ENCODE results near the gene OR1K1. TPM values are rescaled to one million over a fixed set of nuclear protein-coding genes. Genes with fewer than 3 reads are reported as not detected.

Gene OR1K1
- total and polyA plus RNA-seq, 2 of the 13 experiments (the other 11 are each of a cell fraction or from before 2014, with no cell fraction given): not detected

GRCh38 chr9:122835313-122835731 is 35.4 kb downstream of the OR1K1 start:
- Histone ChIP-seq H3K9ac (ENCODE audit: insufficient read depth, low read depth, low read length) (no peak overlapping the region), H3K79me2 (ENCODE audit: insufficient read depth, low read length) (no peaks in the 10 kb centered on the region), H3K4me3 (replicated peaks in 1 of 3; ENCODE audit: insufficient read depth in 1 of 3, low read depth in 2 of 3, low read length in 3 of 3) (peak overlapping the region in 2 of 3 experiments; percentile 15 to 37; a peak in 1 of 6 replicates), H3K27ac (ENCODE audit: extremely low read length, insufficient read depth, low read length) (no peak overlapping the region), H4K20me1 (ENCODE audit: insufficient read depth, low read length) (no peaks in the 10 kb centered on the region), H3K4me1 (ENCODE audit: insufficient read depth, low read length) (peaks cover 41% of the 10 kb centered on the region), H2AFZ (ENCODE audit: low read length) (no peak overlapping the region), H3K9me3 (ENCODE audit: low read length) (no peaks in the 10 kb centered on the region), H3K27me3 (ENCODE audit: control insufficient read depth in 1 of 2, insufficient read depth in 2 of 2, low read length in 2 of 2) (no peaks in the 10 kb centered on the region), H3K36me3 (replicated peaks in 1 of 2; ENCODE audit: control insufficient read depth in 1 of 2, insufficient read depth in 2 of 2, low read length in 2 of 2) (no peaks in the 10 kb centered on the region), H3K4me2 (ENCODE audit: low read depth, low read length) (peak overlapping the region; percentile 59)
- POLR2A ChIA-PET: no interaction called here
- FAIRE-seq (no peak), DNase-seq (ENCODE audit: low spot score) (peak; percentile 31), ATAC-seq (peak; percentile 78)
- CTCF ChIA-PET (ENCODE audit: low intra/inter-chr PET ratio, low total read pairs): interaction anchor here (1.1 kb wide), 1 partner anchor 156 kb away, joined by 3 read pairs; no protein-coding TSS in a partner anchor
- 43% methylated on average over 4 of the region's 4 CpGs for WGBS (ENCODE audit: low lambda C conversion rate)
- intact Hi-C loops (cut with micrococcal nuclease; ENCODE audit: unreplicated experiment): no loop called here
- in situ Hi-C loops (cut with HindIII; ENCODE audit: extremely low pct_ligation_motif_present, low pct_unique_long_range_greater_than_20kb): no loop called here
- BruUV-seq (replicated peaks): no TSS peak
- no peak for TF ChIP-seq ZBED4 (CRISPR knock-in tag; IDR thresholded peaks at IDR 0.05; ENCODE audit: borderline replicate concordance)
- peak; percentile 46 for TF ChIP-seq STAG1 (CRISPR knock-in tag; IDR thresholded peaks at IDR 0.05)
- TF ChIP-seq RXRB (CRISPR knock-in tag; IDR thresholded peaks at IDR 0.05; ENCODE audit: borderline replicate concordance): no peak
- no peak for TF ChIP-seq PCBP1 (IDR thresholded peaks at IDR 0.05; ENCODE audit: borderline replicate concordance, low read depth, low read length)
- TF ChIP-seq IRF1 (CRISPR knock-in tag; IDR thresholded peaks at IDR 0.05; ENCODE audit: low read depth): no peak
- TF ChIP-seq KDM1A (CRISPR knock-in tag; IDR thresholded peaks at IDR 0.05): no peak
- TF ChIP-seq ZNF546 (CRISPR knock-in tag; conservative IDR thresholded peaks at IDR 0.05): no peak
- TF ChIP-seq ZBTB37 (CRISPR knock-in tag; IDR thresholded peaks at IDR 0.05): peak; percentile 53; the same call in 1 of the 2 replicates
- TF ChIP-seq CEBPZ (IDR thresholded peaks at IDR 0.05; ENCODE audit: low read length): no peak
- TF ChIP-seq CTCF (CRISPR knock-in tag; IDR thresholded peaks at IDR 0.05): peak; percentile 67
- TF ChIP-seq ZNF234 (CRISPR knock-in tag; conservative IDR thresholded peaks at IDR 0.05): no peak

Data from HepG2 (cell line).